Kidney (tissue), 14 donors: ENCODE results near the gene ORM2. TPM values are rescaled to one million over a fixed set of nuclear protein-coding genes. Genes with fewer than 3 reads are reported as not detected.
A peak's percentile ranks its signal among the peaks of the same experiment; 100 is the strongest.

Source experiments
- DNase-seq, 5 donors: peaks; one replicate each; pipeline ENCODE4 v3.0.0-alpha.2; 2013 to 2020
- FAIRE-seq: peaks from 2 replicates; lab custom pipeline; 2012; peaks lifted over from hg19 to GRCh38; lab: Jason Lieb, UNC
- H3K27ac ChIP-seq, 2 donors: one replicate each; pipeline ENCODE4 v1.7.0; 2013; ENCODE audit warnings: low read depth in 2 of 2, low read length in 2 of 2, inconsistent platforms in 1 of 2
- H3K27me3 ChIP-seq: one replicate; pipeline ENCODE4 v1.7.1; 2013; ENCODE audit warnings: low read length, inconsistent platforms; ENCODE audit not compliant: control insufficient read depth, insufficient read depth
- H3K36me3 ChIP-seq, 3 donors: one replicate each; pipeline versions ENCODE4 v1.7.0 to v1.7.1; 2013; ENCODE audit warnings: low read length in 3 of 3, control low read depth in 1 of 3, inconsistent platforms in 1 of 3; ENCODE audit not compliant: insufficient read depth in 3 of 3, control insufficient read depth in 2 of 3
- H3K4me1 ChIP-seq, 3 donors: one replicate each; pipeline versions ENCODE4 v1.7.0 to v1.7.1; 2013; ENCODE audit warnings: low read length in 3 of 3, inconsistent platforms in 1 of 3, low read depth in 1 of 3; ENCODE audit not compliant: control insufficient read depth in 2 of 3, insufficient read depth in 2 of 3
- H3K4me3 ChIP-seq, 3 donors: one replicate each; pipeline versions ENCODE4 v1.7.0 to v1.8.1; 2013; ENCODE audit warnings: low read length in 3 of 3, control low read depth in 1 of 3, inconsistent platforms in 1 of 3
- H3K9ac ChIP-seq, 3 donors: one replicate each; pipeline versions ENCODE4 v1.7.0 to v1.7.1; 2013; ENCODE audit warnings: low read length in 3 of 3, control low read depth in 1 of 3, inconsistent platforms in 1 of 3
- H3K9me3 ChIP-seq, 3 donors: one replicate each; pipeline versions ENCODE4 v1.7.0 to v1.7.1; 2013; ENCODE audit warnings: low read length in 3 of 3, control low read depth in 1 of 3, inconsistent platforms in 1 of 3; ENCODE audit not compliant: control insufficient read depth in 2 of 3, insufficient read depth in 1 of 3
- intact Hi-C: fragments of 100-400 bp; cut with DNase I; formaldehyde crosslinking; loops from one replicate; pipeline ENCODE4 v1.11.1; 2022
- polyA plus RNA-seq: library from polyadenylated mRNA; stranded (reverse); fragments of 350-450 nt; fragmentation: Illumina TruSeq; extraction: RNeasy Lipid Tissue Mini Kit (QIAGEN cat#74804); gene quantifications from one replicate; pipeline ENCODE4 v1.2.3, GENCODE V29; 2014; ENCODE audit warnings: low read depth, low replicate concordance; ENCODE audit not compliant: insufficient read depth
- total RNA-seq: library from RNA; stranded (reverse); fragmentation: NEBNext Ultra II Directional; extraction: Animal tissue kit (Norgen Biotek cat#: 25700); gene quantifications from one replicate; pipeline ENCODE4 v1.2.1, GENCODE V29; 2021
- TF ChIP-seq, protein P1 (sequence below): IDR thresholded peaks from 3 replicates; pipeline ENCODE4 v1.5.1; 2012; ENCODE audit warnings: mild to moderate bottlenecking, moderate library complexity, borderline replicate concordance; ENCODE audit not compliant: insufficient read depth; ENCODE audit errors: extremely low read depth
- donor health status: control.
- donor health status: control.
- donor health status: control.
- donor health status: control.
- donor health status: control.
- donor health status: DM: yes; HTN: yes; CAD: no.
- donor health status: Normal renal cell carcinoma (clear cell type).

Gene ORM2
- total and polyA plus RNA-seq, 2 donors from 2014 or later = not detected

DNA sequence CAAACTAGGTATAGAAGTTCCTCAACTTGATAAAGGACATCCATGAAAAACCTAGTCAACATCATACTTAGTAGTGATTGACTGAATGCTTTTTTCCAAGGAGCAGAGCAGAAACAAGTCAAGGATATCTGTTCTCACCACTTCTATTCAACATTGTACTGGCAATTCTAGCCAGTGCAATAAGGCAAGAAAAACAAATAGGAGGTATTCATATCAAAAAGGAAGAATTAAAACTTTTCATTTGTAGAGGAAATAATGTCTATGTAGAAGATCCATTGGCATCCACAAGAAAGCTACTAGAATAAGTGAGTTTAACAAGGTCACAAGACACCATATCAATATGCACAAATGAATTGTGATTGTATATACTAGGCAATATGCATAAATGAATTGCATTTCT, 35.0 kb upstream of the ORM2 start:
- DNase-seq (no peak), FAIRE-seq (no peak)
- H3K27ac ChIP-seq = no peak overlapping the region
- no peaks in the 10 kb centered on the region for H3K9me3 ChIP-seq
- H3K36me3 ChIP-seq = peaks cover 4 to 13% (median 7%) of the 10 kb centered on the region in 3 donors
- no peak overlapping the region for H3K4me3 ChIP-seq
- no peaks in the 10 kb centered on the region for H3K27me3 ChIP-seq
- H3K9ac ChIP-seq = no peak overlapping the region
- H3K4me1 ChIP-seq = no peaks in the 10 kb centered on the region
- intact Hi-C loops = loop anchor here (10.0 kb wide), 1 partner anchor 210 kb away; no protein-coding TSS in a partner anchor
- TF ChIP-seq, protein P1, sequence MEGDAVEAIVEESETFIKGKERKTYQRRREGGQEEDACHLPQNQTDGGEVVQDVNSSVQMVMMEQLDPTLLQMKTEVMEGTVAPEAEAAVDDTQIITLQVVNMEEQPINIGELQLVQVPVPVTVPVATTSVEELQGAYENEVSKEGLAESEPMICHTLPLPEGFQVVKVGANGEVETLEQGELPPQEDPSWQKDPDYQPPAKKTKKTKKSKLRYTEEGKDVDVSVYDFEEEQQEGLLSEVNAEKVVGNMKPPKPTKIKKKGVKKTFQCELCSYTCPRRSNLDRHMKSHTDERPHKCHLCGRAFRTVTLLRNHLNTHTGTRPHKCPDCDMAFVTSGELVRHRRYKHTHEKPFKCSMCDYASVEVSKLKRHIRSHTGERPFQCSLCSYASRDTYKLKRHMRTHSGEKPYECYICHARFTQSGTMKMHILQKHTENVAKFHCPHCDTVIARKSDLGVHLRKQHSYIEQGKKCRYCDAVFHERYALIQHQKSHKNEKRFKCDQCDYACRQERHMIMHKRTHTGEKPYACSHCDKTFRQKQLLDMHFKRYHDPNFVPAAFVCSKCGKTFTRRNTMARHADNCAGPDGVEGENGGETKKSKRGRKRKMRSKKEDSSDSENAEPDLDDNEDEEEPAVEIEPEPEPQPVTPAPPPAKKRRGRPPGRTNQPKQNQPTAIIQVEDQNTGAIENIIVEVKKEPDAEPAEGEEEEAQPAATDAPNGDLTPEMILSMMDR = no peak

DNA sequence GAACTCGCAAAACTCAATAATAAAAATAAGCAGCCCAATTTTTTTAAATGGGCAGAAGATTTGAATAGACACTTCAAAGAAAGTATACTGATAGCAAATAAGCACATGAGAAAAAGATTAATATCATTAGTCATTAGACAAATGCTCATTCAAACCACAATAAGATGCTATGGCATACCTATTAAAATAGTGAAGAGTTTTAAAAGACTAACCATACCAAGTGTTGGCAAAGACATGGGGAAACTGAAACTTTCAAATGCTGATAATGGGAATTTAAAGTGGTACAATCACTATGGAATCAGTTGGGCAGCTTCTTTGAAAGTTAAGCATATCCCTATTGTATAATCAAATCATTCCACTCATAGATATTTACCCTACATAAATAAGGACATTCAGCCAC, 33.3 kb upstream of the ORM2 start:
- Histone ChIP-seq H3K4me1 (no peaks in the 10 kb centered on the region), H3K27ac (no peak overlapping the region), H3K27me3 (no peaks in the 10 kb centered on the region), H3K9me3 (no peaks in the 10 kb centered on the region), H3K36me3 (peaks cover 4 to 22% (median 7%) of the 10 kb centered on the region in 3 donors), H3K9ac (no peak overlapping the region), H3K4me3 (no peak overlapping the region)
- intact Hi-C loops = loop anchor here (10.0 kb wide), 1 partner anchor 212 kb away; no protein-coding TSS in a partner anchor
- TF ChIP-seq, protein P1 = no peak
- FAIRE-seq (no peak), DNase-seq (no peak)

DNA sequence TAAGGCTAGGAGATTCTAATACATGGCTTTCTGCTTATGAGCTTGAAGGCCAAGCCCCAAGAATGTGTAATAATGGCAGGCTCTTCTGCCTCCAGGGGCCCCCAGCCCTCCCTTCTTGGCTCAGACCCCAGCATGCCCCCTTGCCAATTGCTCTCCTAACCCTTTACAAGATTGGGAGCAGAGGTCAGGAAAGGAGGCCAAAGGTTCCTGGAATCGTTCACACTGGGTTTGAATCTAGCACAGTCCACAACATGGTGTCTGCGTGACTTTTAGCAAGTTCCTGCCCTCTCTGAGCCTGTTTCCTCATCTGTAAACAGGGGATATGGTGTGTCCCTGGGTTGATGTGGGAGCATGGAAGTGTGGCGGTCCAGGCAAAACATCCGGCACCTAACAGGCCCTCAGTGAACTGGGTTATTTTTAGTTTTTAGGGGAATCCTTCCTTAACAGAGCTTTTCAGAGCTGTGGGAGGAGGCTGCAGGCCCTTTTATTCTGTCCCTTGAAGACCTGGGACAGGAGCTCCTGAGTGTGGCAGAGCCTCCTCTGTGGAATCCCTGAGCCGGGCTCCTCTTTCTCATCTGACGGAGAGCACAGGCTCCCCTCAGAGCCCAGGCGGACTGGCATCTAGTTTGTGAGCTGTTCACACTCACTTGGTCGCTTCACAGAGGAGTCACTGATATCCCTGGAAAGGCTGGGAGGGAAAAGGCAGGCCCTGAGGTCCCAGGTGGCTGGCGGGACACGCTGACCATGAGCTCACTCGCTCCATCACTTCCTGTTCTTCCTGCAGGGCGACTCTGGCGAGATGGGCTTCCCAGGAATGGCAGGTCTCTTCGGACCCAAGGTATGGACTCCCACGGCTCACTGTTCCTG, 30.1 kb upstream of the ORM2 start:
- Histone ChIP-seq H3K4me3 (no peak overlapping the region), H3K27me3 (no peaks in the 10 kb centered on the region)

More for the DNA sequence above, 30.1 kb upstream of the ORM2 start:
- no peak overlapping the region for H3K9ac ChIP-seq
- no peak for FAIRE-seq
- peak in 3 of 5 donors; percentile 7 to 51 (median 19) for DNase-seq
- H3K27ac ChIP-seq = no peak overlapping the region
- H3K4me1 ChIP-seq = no peaks in the 10 kb centered on the region
- TF ChIP-seq, protein P1 = no peak
- no peaks in the 10 kb centered on the region for H3K9me3 ChIP-seq
- H3K36me3 ChIP-seq = peaks cover 1 to 22% (median 8%) of the 10 kb centered on the region in 3 donors
- intact Hi-C loops = loop anchor here (10.0 kb wide), 1 partner anchor 215 kb away; no protein-coding TSS in a partner anchor
